Stimulated activated naive CD8-positive, alpha-beta T cell treated with anti-CD3 and anti-CD28 coated beads, Interleukin-15, amount 100 ng/mL, for 72 hours (primary cell): Measurements from ENCODE around the gene MTA1.

Experiments
- ATAC-seq: fragments of 150-1000 bp; cut with Tn5 transposase; 2 replicates; pipeline ENCODE4 v1.10.0; 2021; ENCODE audit warnings: mild to moderate bottlenecking, moderate library complexity
- DNase-seq, 2 donors: peaks; one replicate each; pipeline ENCODE4 v3.0.0; 2021 to 2022
- H3K27ac Mint-ChIP-seq, 2 donors: one replicate each; pipeline ENCODE4 v1.8.0; 2022; ENCODE audit warnings: mild to moderate bottlenecking in 2 of 2, mixed read lengths in 2 of 2, moderate library complexity in 2 of 2
- H3K27me3 Mint-ChIP-seq: one replicate; pipeline ENCODE4 v1.8.0; 2022; ENCODE audit warnings: mixed read lengths
- H3K4me1 Mint-ChIP-seq: one replicate; pipeline ENCODE4 v1.8.0; 2022; ENCODE audit warnings: mild to moderate bottlenecking, mixed read lengths
- H3K4me3 Mint-ChIP-seq, 2 donors: one replicate each; pipeline ENCODE4 v1.8.0; 2022; ENCODE audit warnings: mild to moderate bottlenecking in 2 of 2, mixed read lengths in 2 of 2, moderate library complexity in 1 of 2
- H3K9me3 Mint-ChIP-seq, 2 donors: one replicate each; pipeline ENCODE4 v1.8.0; 2022; ENCODE audit warnings: mixed read lengths in 2 of 2

MTA1 gene

DNA sequence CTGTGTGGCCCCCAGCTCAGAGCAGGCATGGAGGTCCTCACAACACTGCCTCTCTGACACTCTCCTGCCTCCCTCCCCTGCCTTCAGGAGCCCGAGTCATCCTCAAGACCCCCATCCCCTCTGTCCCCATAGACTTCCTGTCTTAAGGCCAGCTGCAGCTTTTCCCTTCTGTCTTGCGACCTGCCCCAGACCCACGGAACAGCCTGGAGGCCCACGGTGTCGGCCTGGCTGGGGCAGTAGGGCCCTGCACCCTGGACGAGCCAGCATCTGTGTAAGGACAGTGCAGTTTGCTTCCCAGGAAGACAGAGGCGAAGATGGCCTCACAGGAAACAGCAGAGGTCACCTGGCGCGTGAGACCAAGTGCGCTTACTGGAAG is 81.1 kb downstream of the MTA1 start:
- Mint-ChIP-seq H3K27ac (no peak overlapping the region), H3K9me3 (no peaks in the 10 kb centered on the region), H3K4me1 (no peaks in the 10 kb centered on the region), H3K4me3 (no peak overlapping the region), H3K27me3 (peaks cover 28% of the 10 kb centered on the region)
- ATAC-seq (no peak), DNase-seq (no peak)

DNA sequence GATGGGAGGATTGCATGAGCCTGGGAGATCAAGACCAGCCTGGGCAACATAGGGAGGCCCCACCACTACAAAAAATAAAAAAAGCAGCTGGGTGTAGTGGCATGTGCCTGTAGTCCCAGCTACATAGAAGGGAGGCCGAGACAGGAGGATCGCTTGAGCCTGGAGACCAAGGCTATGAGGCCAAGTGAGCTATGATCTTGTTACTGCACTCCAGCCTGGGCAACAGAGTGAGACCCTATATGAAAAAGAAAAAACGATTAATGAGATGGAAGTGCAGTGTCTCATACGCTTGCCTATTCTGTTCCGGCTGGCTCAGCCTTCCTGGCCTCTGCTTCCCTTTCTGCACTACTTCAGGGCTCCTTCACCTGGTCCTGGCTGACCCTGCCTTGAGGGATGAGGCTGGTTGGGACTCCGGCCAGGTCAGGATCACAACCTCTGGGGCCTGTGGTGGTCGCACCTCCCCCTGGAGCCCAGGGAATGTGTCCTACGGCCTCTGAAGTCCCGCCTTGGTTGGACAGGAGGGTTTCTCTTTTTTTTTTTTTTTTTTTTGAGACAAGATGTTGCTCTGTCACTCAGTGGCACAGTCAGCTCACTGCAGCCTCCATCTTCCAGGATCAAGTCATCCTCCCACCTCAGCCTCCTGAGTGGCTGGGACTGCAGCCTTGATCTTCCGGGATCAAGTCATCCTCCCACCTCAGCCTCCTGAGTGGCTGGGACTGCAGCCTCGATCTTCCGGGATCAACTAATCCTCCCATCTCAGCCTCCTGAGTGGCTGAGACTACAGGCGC is 82.1 kb downstream of the MTA1 start:
- no peak for DNase-seq
- peaks cover 31% of the 10 kb centered on the region for H3K27me3 Mint-ChIP-seq

DNA sequence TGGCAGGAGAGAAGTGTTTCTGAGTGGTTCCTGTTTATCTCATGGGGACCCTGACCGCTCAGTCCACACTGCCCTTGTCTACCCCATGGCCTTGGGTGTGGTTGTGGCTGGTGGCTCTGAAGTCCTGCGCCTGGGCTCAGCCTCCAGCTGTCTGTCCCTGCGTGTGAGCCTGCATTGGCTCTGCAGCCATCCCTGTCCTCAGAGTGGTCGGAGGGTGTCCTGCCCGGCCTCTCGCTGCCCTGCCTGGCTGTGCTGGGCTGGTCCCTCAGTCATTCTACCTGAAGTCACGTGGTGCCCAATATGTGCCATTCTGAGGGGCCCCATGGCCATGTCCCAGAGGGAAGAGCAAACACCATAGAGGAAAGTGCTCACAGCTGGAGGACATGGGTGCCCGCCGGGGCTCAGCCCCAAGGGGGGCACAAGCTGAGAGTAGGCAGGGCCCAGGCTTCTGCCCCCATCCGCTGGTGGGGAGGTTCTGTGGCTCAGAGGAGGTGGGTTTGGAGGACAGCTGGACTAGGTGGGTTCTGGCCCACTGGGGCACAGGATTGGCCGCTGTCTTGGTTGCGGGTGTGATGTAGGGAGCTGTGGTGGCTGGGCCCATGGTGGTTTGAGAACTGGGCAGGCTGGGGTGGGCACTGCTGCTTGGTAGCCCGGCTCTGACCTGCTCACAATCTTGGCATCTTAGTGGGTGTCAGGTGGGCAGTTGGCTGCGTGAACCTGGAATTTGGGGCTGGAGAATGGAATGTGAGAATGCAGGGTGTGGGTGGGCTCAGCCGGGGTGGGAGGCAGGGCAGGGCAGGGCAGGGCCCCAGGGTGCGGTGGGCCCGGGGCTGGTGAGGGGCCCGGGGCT is 83.0 kb downstream of the MTA1 start:
- Mint-ChIP-seq H3K27me3 (peaks cover 41% of the 10 kb centered on the region), H3K27ac (peak overlapping the region; percentile 30 to 94), H3K4me1 (no peaks in the 10 kb centered on the region), H3K9me3 (no peaks in the 10 kb centered on the region), H3K4me3 (no peak overlapping the region)
- no peak for DNase-seq
- peak; percentile 38 for ATAC-seq

More for the DNA sequence above, 82.1 kb downstream of the MTA1 start:
- no peaks in the 10 kb centered on the region for H3K9me3 Mint-ChIP-seq
- H3K27ac Mint-ChIP-seq: no peak overlapping the region
- ATAC-seq: no peak
- no peak overlapping the region for H3K4me3 Mint-ChIP-seq
- H3K4me1 Mint-ChIP-seq: no peaks in the 10 kb centered on the region

DNA sequence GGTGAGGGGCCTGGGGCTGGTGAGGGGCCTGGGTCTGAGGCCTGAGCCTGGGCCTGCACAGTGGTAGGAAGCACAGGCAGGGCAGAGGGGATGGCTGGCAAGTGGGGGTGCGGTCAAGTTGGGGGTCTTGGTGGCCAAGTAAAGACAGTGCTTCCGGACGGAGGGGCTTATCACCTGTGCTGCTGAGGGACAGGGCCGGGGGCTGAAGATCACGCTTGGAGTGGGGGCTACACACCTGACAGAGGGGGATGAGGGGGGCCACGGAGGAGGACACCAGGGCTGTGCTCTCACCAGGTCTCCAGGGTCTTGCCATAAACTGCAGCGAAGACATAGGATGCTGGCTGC is 83.6 kb downstream of the MTA1 start:
- no peak for DNase-seq
- Mint-ChIP-seq H3K4me3 (no peak overlapping the region), H3K9me3 (no peaks in the 10 kb centered on the region), H3K27ac (no peak overlapping the region), H3K4me1 (no peaks in the 10 kb centered on the region), H3K27me3 (peaks cover 47% of the 10 kb centered on the region)
- no peak for ATAC-seq

DNA sequence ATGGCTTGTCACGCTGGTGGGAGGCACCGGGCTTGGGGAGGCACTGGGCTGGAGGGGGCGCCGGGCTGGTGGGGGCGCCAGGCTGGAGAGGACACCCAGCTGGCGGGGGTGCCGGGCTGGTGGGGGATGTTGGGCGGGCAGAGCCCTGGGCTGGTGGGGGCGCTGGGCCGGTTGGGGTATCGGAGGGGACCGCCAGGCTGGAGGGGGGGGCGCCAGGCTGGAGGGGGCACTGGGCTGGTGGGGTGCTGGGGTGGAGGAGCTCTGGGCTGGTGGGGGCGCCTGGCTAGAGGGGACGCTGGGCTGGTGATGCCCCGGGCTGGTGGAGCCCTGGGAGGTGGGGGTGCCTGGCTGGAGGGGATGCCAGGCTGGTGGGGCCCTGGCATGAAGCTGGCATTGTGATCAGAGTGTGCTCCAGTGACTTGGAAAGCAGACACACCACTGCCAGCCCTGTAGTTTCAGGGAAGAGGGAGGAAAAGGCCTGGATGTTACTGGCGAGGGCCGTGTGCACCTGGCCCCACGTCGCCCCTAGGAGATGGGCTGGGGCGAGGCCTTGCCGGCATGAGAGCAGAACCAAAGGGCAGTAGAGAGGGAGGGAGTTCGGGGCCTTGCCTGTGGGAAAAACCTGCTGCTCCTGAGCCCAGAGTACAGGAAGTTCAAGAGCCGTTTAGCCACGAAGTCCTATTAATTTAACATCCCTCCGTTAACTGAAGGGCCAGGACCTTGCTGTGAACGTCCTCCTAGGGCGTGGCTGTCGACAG is 84.5 kb downstream of the MTA1 start:
- DNase-seq: no peak
- peaks cover 56% of the 10 kb centered on the region for H3K27me3 Mint-ChIP-seq
- ATAC-seq: peak; percentile 55
- no peak overlapping the region for H3K4me3 Mint-ChIP-seq
- peak overlapping the region in 1 of 2 donors; percentile 90 for H3K27ac Mint-ChIP-seq
- H3K4me1 Mint-ChIP-seq: no peaks in the 10 kb centered on the region
- no peaks in the 10 kb centered on the region for H3K9me3 Mint-ChIP-seq

DNA sequence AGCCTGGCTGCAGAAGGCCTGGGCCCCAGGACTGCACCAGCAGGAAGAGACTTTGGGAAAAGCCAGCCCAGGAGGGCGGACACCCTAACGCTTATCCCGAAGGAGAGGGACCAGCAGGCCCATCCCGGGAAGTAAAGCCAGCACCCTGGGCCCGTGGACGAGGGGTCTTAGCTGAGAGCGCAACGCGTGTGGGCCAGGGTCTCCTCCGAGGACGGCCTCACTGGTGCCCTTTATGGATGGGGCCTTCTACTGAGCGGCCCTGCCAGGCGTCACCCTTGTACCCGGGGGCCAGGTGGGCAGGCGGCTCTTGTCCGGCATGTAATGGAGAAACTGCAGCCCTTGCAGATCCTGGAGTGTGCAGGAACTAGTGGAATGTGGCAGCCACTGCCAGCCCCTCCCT is 85.5 kb downstream of the MTA1 start:
- Mint-ChIP-seq H3K27ac (no peak overlapping the region), H3K4me1 (no peaks in the 10 kb centered on the region), H3K4me3 (no peak overlapping the region), H3K27me3 (peaks cover 56% of the 10 kb centered on the region), H3K9me3 (no peaks in the 10 kb centered on the region)
- no peak for DNase-seq
- no peak for ATAC-seq

DNA sequence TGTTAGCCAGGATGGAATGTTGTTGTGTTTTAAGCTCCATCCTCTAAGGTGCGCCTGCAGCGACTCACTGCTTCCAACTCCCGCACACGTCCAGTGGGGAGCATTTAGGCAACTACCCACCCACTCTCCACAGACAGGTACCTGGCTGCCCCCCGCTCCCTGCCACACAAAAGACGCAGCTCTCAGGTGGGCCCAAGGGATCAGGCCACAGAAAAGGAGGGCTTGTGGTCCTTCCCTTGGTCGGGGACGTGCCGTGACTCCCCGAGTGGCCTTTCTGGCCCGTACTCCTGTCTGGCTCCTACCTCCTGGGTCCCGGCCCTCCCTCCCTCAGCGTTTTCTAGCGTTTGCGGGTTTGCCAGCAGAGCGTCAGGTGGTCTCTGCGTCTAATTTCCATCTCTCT is 87.6 kb downstream of the MTA1 start:
- no peak for DNase-seq
- H3K9me3 Mint-ChIP-seq: no peaks in the 10 kb centered on the region
- no peak for ATAC-seq
- H3K4me1 Mint-ChIP-seq: no peaks in the 10 kb centered on the region
- H3K4me3 Mint-ChIP-seq: no peak overlapping the region
- no peak overlapping the region for H3K27ac Mint-ChIP-seq
- H3K27me3 Mint-ChIP-seq: peaks cover 74% of the 10 kb centered on the region

DNA sequence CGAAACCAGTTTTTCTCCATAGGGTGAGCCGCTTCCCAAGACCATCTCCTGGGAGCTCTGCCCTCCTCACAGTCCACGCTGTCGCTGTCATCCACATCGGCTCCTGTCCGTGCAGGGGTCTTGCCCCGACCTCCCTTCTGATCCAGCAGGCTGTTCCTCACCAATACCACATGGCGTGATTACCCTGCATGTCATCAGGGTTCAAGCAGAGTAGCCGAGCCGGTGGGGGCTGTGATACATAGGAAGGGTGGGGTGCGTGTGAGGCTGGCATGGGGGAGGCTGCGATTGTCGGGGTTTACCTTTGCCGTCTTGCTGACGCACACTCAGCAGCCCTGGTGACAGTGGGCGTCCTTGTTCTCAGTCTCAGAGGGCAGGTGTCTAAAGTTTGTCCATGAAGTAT is 88.4 kb downstream of the MTA1 start:
- Mint-ChIP-seq H3K4me1 (no peaks in the 10 kb centered on the region), H3K27me3 (peaks cover 76% of the 10 kb centered on the region), H3K27ac (no peak overlapping the region), H3K4me3 (no peak overlapping the region), H3K9me3 (no peaks in the 10 kb centered on the region)
- ATAC-seq: no peak
- no peak for DNase-seq

DNA sequence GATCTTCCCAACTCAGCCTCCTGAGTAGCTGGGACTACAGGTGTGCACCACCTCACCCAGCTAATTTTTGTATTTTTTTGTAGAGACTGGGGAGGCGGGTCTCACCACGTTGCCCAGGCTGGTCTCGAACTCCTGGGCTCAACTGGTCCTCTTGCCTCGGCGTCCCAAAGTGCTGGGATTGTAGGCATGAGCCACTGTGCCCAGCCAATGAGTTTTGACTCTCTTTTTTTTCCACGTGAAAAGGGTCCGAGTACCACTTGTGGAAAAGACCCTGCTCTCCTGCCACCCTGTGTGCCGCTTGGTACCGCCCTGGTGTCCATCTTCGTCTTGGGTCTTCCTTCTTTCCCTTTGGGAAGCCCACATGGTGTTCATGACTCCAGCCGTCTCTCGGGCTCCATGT is 89.0 kb downstream of the MTA1 start:
- H3K9me3 Mint-ChIP-seq: no peaks in the 10 kb centered on the region
- peaks cover 78% of the 10 kb centered on the region for H3K27me3 Mint-ChIP-seq
- DNase-seq (no peak), ATAC-seq (no peak)
- no peak overlapping the region for H3K4me3 Mint-ChIP-seq
- H3K27ac Mint-ChIP-seq: peak overlapping the region; percentile 16 to 79
- no peaks in the 10 kb centered on the region for H3K4me1 Mint-ChIP-seq

DNA sequence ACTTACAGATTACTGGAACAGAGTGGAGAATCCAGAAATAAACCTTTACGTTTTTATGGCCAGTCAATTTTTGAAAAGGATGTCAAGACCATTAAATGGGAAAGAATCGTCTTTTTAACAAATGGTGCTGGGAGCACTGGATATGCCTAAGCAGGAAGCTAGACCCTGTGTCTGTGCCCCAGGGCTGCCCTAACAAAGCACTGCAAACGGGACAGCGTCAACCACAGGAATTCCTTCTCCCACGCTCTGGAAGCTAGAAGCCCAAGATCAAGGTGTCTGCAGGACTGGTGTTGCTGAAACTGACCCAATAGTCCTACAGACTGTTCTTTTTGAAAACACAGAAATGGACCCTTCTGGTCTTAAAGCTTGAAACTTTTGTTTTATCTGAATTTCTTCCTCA is 97.5 kb downstream of the MTA1 start:
- Mint-ChIP-seq H3K27me3 (peaks cover 65% of the 10 kb centered on the region), H3K4me3 (no peak overlapping the region), H3K4me1 (no peaks in the 10 kb centered on the region), H3K27ac (no peak overlapping the region), H3K9me3 (no peaks in the 10 kb centered on the region)
- ATAC-seq (no peak), DNase-seq (no peak)

DNA sequence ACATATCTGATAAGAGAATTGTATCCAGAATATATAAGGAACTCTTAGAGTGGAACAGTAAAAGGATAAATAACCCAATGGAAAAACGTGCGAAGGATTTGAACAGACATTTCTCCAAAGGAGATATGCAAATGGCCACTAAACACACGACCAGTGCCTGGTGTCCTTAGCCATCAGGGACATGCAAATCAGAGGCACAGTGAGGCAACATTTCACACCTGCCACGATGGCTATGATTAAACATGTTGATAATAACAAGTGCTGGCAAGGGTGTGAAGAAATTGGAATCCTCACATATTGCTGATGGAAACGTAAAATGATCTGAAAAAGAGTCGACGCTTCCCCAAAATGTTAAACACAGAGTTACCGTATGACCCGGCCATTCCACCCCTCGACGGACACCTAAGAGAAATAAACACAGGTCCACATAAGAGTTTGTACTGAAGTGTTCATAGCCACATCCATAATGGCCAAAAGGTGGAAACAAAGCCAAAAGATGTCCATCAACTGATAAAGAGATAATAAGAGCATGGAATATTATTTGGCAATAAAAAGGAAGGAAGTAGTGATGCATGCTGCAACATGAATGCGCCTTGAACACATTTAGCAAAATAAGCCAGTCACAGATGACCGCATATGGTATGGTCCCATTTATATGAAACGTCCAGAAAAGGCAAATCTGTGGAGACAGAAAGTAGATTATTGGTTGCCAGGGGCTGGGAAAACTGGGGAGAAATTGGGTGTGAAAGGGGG is 100.5 kb downstream of the MTA1 start:
- Mint-ChIP-seq H3K9me3 (no peaks in the 10 kb centered on the region), H3K4me1 (no peaks in the 10 kb centered on the region), H3K4me3 (no peak overlapping the region), H3K27me3 (peaks cover 56% of the 10 kb centered on the region), H3K27ac (no peak overlapping the region)
- no peak for ATAC-seq
- no peak for DNase-seq
